HG03159 (cell line): ENCODE results near the gene IFT88.

Experiments used
- ATAC-seq: cut with Tn5 transposase; IDR thresholded peaks from one replicate; pipeline ENCODE4 v1.9.1; 2021; ENCODE audit warnings: mild to moderate bottlenecking, moderate library complexity; ENCODE audit not compliant: unreplicated experiment

The IFT88 gene

GRCh38 chr13:20684041-20684440, 117.1 kb downstream of the IFT88 start:
- no peak for ATAC-seq

- ATAC-seq = no peak
Observed at GRCh38 chr13:20684546-20684945, 117.6 kb downstream of the IFT88 start.

DNA sequence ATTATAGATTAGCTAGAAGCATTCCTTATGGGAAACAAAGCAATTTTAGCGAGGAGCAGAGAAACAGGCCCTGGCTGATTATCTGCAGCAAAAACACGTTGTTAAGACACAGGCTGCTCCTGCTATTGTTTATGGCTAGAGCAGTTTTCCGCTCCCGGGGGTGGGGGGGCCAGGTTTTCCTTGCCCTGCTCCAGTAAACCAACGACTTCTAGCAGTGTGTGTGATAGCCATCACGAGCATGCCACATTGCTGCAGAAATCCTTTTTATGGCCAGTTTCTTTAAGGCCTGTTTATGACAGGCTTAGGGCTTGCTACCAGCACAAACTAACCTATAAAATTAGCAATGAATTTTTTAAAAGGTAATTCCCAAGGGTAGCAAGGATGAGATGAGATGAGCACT, 118.1 kb downstream of the IFT88 start:
- no peak for ATAC-seq

DNA sequence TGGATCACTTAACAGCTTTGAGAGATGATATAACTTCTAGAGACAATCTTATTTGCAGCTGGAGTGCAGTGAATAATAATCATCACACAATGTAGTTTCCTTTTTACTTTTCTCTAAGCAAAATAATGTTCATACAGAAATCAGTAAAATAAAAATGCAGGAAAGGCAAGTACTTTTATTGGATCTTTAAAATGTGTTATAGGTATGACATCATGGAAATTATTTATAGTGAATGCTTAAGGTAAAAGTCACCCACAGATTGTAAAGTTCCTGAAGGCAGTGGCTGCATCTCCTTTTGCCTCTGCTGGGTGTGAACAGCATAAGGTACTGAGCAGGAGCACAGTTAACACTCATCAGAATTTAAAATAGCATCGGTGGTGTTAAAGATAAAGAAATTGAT, 119.2 kb downstream of the IFT88 start:
- no peak for ATAC-seq

- no peak for ATAC-seq
Observed at GRCh38 chr13:20686863-20687579, 120.1 kb downstream of the IFT88 start.

- ATAC-seq = no peak
Observed at GRCh38 chr13:20689291-20689690, 122.3 kb downstream of the IFT88 start.

DNA sequence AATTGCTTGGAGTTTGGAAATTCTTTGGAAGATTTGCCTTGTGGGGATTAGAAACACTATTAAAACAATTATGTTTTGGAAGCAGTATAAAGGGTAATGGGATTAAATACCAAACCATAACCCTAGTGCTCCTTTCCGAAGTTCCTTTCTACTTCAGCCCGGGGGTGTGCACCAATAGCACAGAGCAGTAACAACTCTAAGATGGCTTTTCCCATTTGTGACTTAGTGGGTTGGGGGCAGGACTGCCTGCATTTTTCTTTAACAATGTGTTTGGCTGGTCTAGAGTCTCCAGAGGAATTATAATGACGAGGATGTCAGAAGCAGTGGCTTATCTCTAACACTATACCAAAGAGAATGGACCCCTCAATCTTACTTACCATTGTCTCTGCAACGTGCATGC, 124.7 kb downstream of the IFT88 start:
- no peak for ATAC-seq

GRCh38 chr13:20696073-20696472, 129.1 kb downstream of the IFT88 start:
- no peak for ATAC-seq

DNA sequence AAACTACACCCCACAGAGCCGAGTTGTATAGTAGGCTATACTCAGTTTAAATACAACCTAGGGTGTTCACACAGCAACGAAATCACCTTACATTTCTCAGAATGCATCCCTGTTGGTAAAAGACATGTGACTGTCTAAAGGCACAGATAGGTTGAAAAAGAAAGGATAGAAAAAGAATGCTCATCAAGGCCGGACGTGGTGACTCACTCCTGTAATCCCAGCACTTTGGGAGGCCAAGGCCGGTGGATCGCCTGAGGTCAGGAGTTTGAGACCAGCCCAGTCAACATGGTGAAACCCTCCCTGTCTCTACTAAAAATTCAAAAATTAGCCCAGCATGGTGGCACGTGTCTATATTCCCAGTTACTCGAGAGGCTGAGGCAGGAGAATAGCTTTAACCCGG, 132.8 kb downstream of the IFT88 start:
- no peak for ATAC-seq

DNA sequence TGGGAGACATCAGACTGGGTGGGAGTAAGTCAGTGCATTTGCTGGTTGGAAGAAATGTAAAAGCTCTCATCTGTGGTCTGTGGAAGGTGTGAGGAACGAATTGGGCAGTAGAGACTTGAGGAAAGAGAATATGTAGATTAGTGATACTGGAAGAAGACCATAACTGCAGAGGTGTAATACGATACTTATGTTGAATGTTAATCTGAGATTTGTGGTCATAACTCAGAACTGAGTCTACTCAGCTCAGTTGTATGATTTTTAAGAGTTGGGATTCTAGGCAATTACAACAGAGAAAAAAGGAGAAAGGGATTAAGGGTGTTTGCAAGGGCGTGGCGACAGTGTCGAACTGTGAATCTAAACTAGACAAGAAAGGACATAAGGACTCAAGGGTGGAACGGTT, 133.3 kb downstream of the IFT88 start:
- no peak for ATAC-seq

DNA sequence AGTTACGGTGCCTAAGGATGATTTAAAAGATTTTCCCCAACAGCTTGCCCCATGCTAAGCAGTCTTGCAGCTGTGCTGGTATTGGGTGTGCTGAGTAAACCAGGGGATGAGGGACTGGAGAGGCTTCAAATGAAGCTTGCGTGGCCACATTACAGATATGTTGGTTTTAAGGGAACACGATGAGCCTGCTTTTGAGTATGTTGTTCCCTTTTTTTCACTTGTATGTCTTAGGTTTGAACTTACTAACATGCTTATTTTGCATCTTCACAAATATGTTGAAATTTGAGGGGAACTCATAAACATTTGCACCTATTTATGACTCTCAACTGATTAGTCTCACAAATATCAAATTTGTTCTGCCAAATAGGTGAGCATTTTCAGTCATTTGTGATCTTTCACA, 134.5 kb downstream of the IFT88 start:
- no peak for ATAC-seq

DNA sequence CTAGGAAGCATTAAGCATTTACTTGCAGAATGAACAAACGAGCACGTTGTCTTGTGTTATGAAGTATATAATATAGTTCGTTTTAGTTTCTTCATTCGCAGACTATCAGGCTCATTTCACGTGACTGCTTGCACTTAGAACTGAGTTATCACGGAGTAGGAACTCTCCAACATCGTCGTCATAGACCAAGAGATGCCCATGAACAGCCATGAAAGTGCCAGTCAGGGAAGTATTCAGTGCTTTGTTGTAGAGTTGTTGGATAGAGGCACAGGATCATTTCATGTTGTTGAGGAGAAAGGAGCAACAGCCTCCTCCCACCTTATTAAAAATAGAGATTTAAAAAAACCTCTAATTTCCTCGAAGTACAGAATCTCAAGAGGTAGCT, 135.6 kb downstream of the IFT88 start:
- ATAC-seq = no peak

GRCh38 chr13:20702915-20703779, 136.2 kb downstream of the IFT88 start, which contains the start of gene IL17D:
Gene IL17D (plus strand): TSS chr13:20703699. CDS start chr13:20704002, 303 bp downstream.
- ATAC-seq = peak; percentile 32

GRCh38 chr13:20703780-20704458, 137.0 kb downstream of the IFT88 start:
- ATAC-seq = peak; percentile 92

GRCh38 chr13:20704459-20705069, 137.6 kb downstream of the IFT88 start:
- no peak for ATAC-seq

GRCh38 chr13:20706661-20707060, 139.7 kb downstream of the IFT88 start:
- ATAC-seq = no peak

- ATAC-seq = no peak
Observed at GRCh38 chr13:20708216-20708615, 141.3 kb downstream of the IFT88 start.

DNA sequence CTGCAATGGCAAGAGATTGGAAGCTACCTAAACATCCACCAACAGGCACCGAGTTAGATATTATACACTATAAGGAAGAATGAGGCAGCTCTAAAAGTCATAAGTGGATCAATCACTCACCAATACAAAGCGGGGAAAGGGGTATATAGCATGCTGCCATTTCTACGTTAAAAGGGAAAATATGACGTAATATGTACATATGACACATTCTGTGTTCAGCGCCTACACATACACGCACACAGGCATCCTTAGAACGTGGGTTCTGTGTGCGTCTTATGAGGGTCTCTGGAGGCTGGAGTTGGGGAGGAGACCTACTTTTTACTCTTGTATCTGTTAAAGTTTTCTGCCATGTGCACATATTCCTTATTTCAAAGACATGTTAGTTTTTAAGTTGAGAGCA, 142.4 kb downstream of the IFT88 start:
- ATAC-seq = no peak

DNA sequence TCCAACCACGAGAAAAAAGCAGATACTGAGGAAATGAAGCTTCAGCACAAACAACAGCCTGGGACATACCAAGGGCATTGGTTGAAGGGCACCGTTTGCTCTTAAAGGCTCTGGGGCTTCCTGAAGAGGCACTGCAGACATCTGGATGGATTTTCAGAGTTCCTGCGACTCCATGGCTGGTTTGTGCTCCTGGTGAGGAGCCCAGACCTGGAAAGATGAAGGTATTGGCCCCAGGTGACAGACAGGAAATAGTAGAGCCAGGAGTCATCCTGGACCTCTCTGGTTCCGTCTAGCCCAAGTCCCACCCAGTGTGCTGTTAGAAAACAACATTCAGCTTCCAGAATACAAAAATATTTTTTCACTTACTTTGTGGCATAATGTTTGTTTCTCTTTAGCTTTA, 142.8 kb downstream of the IFT88 start:
- no peak for ATAC-seq

DNA sequence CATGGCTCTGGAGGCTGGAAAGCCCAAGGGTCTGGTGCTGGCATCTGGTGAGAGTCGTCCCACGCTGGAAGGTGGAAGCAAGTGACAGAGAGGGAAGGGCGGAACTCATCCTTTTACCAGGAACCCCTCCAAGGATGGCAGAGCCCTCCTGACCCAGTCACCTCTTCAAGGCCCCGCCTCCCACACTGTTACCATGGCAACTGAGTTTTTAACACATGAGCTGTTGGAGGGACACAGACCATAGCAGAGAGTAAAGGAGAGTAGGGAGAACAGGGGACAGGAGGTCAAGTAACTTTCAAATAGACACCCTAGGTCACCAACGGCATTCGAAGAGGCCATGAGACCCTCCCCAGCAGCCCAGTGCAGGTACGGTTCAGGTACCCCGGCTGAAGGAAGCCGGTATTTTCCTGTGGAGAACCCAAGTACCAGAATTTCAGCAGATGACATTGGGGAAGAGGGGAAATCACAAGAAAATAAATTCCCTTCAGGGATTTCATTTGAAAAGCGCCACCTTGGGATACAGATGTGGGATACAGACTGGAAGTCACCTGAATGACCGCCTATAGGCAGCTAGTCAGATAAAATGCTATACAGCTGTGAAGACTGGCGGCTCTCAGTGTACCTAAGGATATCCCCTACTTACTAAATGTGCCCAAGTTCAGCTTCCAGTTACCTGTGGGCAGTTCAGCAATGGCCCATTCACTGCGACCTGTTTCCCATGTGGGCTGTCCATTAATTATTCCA, 144.5 kb downstream of the IFT88 start:
- no peak for ATAC-seq

- no peak for ATAC-seq
Observed at GRCh38 chr13:20713014-20713376, 146.0 kb downstream of the IFT88 start.
